ENCODE results near the gene NPC2. TPM values are rescaled to one million over a fixed set of nuclear protein-coding genes. Genes with fewer than 3 reads are reported as not detected.

NPC2 gene
- total and polyA plus RNA-seq, 9 of the 15 experiments (the other 6 are each of a cell fraction or from before 2014, with no cell fraction given): 16.6 to 74.1 (median 32.6) TPM

DNA sequence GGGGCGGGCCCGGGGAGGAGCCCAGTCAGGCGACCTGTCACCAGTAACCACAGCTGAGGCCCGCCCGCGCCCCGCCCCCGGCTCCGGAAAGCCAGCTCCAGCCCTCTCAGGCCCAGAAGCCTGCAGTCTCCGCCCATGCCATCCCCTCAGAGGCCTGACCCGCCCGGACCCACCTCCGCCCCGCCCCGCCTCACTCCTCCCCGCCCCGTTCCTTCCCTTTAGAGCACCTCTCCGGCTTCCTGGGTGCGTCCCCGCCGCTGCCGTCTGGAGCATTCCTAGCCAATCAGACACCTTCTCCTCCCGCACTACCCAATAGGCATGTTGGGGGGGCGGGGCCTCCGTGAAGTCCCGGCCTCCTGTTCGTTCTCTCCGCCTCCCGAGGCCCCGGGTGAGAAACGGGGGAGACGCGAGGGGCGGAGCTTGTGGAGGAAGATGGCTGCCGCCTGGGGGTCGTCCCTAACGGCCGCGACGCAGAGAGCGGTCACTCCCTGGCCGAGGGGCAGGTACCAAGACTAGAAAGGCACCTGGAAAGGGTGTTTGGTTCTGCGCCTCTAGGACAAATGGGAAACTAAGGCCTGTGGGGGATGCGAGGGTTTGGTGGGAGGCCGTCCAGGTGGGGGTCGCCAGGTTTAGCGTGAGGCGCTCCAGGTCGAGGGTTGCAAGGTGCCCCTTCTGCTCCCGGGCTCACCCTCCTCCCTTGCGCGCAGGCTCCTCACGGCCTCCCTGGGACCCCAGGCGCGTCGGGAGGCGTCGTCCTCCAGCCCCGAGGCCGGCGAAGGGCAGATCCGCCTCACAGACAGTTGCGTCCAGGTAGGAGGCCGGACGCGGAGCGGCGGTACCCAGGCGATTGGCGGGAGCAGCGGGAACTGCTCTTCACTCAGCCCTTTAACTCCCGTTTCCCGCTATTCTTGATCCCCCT is 497 bp upstream of the NPC2 start, which contains the start of gene ISCA2 (continued):
- TF ChIP-seq ETV5 (CRISPR knock-in tag; IDR thresholded peaks at IDR 0.05; ENCODE audit: low read depth) (no peak), ZNF57 (CRISPR knock-in tag; IDR thresholded peaks at IDR 0.05) (no peak), CAMTA2 (CRISPR knock-in tag; conservative IDR thresholded peaks at IDR 0.05) (no peak), RCOR1 (IDR thresholded peaks at IDR 0.05; ENCODE audit: borderline replicate concordance in 1 of 2, low read depth in 2 of 2, low read length in 2 of 2) (peak in 1 of 2 experiments; percentile 28; a peak in 1 of 4 replicates), GATAD2B (IDR thresholded peaks at IDR 0.05; ENCODE audit: borderline replicate concordance) (no peak)
- TF ChIP-seq, protein P1, sequence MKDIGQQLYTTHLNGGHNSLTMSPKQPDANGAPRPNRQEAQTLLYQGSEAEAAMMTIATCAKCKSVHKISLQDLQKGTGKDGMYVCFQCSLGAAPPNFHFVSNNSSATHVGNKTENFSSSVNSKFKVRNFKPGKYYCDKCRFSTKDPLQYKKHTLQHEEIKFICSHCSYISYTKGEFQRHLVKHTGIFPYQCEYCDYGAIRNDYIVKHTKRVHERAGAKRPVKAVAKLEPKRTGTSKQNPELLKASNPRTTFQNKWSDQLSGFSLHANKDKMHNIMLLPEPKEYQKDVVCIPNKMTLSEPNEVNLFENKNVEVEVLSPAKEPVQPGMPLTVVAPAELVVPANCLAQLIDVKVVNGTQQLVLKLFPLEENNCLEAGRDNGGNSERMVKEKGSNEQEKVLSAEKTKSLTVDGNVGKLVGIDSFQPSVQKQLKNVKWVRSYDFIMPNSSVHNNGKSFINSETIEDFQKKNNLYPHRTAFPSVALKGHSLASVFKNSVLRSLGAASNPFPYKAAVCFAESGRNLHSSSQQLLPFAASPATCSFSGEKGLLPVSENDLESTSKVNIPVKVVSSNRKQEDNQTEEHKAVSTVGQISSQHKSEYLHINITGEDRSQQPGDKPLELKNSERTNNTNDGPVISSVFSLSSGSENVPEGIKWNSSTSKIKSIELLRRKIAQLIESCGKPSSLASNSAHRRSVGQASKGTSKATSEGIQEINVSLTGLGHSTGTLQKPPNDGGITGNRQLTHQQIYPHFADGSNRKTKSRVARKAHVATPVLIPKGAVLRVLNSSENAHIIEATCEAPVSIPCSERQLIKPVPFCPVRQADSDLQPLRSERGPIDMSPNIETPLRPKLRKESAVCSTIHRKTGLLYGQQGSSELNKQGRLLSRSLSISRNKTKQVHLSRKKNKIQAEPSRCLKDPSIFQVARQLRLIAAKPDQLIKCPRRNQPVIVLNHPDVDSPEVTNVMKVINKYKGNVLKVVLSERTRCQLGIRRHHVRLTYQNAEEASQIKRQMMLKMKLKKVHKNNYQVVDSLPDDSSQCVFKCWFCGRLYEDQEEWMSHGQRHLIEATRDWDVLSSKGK (CRISPR knock-in tag; IDR thresholded peaks at IDR 0.05): no peak
- TF ChIP-seq, protein P2, sequence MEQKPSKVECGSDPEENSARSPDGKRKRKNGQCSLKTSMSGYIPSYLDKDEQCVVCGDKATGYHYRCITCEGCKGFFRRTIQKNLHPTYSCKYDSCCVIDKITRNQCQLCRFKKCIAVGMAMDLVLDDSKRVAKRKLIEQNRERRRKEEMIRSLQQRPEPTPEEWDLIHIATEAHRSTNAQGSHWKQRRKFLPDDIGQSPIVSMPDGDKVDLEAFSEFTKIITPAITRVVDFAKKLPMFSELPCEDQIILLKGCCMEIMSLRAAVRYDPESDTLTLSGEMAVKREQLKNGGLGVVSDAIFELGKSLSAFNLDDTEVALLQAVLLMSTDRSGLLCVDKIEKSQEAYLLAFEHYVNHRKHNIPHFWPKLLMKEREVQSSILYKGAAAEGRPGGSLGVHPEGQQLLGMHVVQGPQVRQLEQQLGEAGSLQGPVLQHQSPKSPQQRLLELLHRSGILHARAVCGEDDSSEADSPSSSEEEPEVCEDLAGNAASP (IDR thresholded peaks at IDR 0.05): no peak
- TF ChIP-seq, protein P3, sequence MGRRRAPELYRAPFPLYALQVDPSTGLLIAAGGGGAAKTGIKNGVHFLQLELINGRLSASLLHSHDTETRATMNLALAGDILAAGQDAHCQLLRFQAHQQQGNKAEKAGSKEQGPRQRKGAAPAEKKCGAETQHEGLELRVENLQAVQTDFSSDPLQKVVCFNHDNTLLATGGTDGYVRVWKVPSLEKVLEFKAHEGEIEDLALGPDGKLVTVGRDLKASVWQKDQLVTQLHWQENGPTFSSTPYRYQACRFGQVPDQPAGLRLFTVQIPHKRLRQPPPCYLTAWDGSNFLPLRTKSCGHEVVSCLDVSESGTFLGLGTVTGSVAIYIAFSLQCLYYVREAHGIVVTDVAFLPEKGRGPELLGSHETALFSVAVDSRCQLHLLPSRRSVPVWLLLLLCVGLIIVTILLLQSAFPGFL (CRISPR knock-in tag; IDR thresholded peaks at IDR 0.05): no peak
- TF ChIP-seq, protein P4, sequence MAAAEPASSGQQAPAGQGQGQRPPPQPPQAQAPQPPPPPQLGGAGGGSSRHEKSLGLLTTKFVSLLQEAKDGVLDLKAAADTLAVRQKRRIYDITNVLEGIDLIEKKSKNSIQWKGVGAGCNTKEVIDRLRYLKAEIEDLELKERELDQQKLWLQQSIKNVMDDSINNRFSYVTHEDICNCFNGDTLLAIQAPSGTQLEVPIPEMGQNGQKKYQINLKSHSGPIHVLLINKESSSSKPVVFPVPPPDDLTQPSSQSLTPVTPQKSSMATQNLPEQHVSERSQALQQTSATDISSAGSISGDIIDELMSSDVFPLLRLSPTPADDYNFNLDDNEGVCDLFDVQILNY (CRISPR knock-in tag; IDR thresholded peaks at IDR 0.05): no peak
- TF ChIP-seq, protein P5, sequence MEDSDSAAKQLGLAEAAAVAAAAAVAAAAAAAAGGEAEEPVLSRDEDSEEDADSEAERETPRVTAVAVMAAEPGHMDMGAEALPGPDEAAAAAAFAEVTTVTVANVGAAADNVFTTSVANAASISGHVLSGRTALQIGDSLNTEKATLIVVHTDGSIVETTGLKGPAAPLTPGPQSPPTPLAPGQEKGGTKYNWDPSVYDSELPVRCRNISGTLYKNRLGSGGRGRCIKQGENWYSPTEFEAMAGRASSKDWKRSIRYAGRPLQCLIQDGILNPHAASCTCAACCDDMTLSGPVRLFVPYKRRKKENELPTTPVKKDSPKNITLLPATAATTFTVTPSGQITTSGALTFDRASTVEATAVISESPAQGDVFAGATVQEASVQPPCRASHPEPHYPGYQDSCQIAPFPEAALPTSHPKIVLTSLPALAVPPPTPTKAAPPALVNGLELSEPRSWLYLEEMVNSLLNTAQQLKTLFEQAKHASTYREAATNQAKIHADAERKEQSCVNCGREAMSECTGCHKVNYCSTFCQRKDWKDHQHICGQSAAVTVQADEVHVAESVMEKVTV (CRISPR knock-in tag; IDR thresholded peaks at IDR 0.05): no peak
- TF ChIP-seq, protein P6, sequence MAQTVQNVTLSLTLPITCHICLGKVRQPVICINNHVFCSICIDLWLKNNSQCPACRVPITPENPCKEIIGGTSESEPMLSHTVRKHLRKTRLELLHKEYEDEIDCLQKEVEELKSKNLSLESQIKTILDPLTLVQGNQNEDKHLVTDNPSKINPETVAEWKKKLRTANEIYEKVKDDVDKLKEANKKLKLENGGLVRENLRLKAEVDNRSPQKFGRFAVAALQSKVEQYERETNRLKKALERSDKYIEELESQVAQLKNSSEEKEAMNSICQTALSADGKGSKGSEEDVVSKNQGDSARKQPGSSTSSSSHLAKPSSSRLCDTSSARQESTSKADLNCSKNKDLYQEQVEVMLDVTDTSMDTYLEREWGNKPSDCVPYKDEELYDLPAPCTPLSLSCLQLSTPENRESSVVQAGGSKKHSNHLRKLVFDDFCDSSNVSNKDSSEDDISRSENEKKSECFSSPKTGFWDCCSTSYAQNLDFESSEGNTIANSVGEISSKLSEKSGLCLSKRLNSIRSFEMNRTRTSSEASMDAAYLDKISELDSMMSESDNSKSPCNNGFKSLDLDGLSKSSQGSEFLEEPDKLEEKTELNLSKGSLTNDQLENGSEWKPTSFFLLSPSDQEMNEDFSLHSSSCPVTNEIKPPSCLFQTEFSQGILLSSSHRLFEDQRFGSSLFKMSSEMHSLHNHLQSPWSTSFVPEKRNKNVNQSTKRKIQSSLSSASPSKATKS (CRISPR knock-in tag; IDR thresholded peaks at IDR 0.05): no peak
- TF ChIP-seq, protein P7, sequence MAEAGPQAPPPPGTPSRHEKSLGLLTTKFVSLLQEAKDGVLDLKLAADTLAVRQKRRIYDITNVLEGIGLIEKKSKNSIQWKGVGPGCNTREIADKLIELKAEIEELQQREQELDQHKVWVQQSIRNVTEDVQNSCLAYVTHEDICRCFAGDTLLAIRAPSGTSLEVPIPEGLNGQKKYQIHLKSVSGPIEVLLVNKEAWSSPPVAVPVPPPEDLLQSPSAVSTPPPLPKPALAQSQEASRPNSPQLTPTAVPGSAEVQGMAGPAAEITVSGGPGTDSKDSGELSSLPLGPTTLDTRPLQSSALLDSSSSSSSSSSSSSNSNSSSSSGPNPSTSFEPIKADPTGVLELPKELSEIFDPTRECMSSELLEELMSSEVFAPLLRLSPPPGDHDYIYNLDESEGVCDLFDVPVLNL (CRISPR knock-in tag; IDR thresholded peaks at IDR 0.05; ENCODE audit: low read depth): no peak

All from K562 (cell line).